Caco-2 (cell line): ENCODE data around the gene ROBO1. TPM values are rescaled to one million over a fixed set of nuclear protein-coding genes. Genes with fewer than 3 reads are reported as not detected.

Source experiments
- BruUV-seq: library from RNA; stranded (reverse); fragments of 400-500 nt; replicated peaks from 2 replicates; lab custom pipeline; 2021; lab: Mats Ljungman, UMichigan
- CTCF ChIA-PET: fragments of 300-600 bp; sonication (Branson Sonifier 250); formaldehyde crosslinking; loops from one replicate; lab custom pipeline; 2022; ENCODE audit warnings: antibody characterized with exemption; lab: Charles Lee
- POLR2A ChIA-PET: fragments of 300-600 bp; sonication (Branson Sonifier 250); formaldehyde crosslinking; loops from one replicate; lab custom pipeline; 2022; ENCODE audit warnings: antibody characterized with exemption; lab: Charles Lee
- DNase-seq, 2 experiments: peaks; one replicate each; pipeline versions ENCODE4 v3.0.0 to v3.0.0-alpha.2; 2020 to 2022
- H3K27me3 ChIP-seq: replicated peaks from 2 replicates; pipeline ENCODE4 v1.6.0; 2011; ENCODE audit warnings: low read length; ENCODE audit not compliant: control insufficient read depth, insufficient read depth
- H3K36me3 ChIP-seq: 2 replicates; pipeline ENCODE4 v1.5.1; 2011; ENCODE audit warnings: low read length; ENCODE audit not compliant: control insufficient read depth, insufficient read depth
- H3K4me1 ChIP-seq: fragments of 250-450 bp; sonication (Bioruptor Pico); 2 replicates; pipeline ENCODE4 v1.5.1; 2020; ENCODE audit warnings: mild to moderate bottlenecking
- H3K4me3 ChIP-seq: 2 replicates; pipeline ENCODE4 v1.5.1; 2011; ENCODE audit warnings: low read depth, mild to moderate bottlenecking, control low read depth, low read length
- H3K9me3 ChIP-seq: fragments of 250-450 bp; sonication (Bioruptor Pico); 2 replicates; pipeline ENCODE4 v1.5.1; 2020; ENCODE audit warnings: mild to moderate bottlenecking, moderate library complexity
- H3K27ac Mint-ChIP-seq: one replicate; pipeline ENCODE4 v1.8.0; 2022; ENCODE audit warnings: mixed read lengths; ENCODE audit not compliant: unreplicated experiment
- H3K27me3 Mint-ChIP-seq: one replicate; pipeline ENCODE4 v1.8.0; 2022; ENCODE audit warnings: mixed read lengths; ENCODE audit not compliant: insufficient read depth, unreplicated experiment
- H3K36me3 Mint-ChIP-seq: one replicate; pipeline ENCODE4 v1.8.0; 2022; ENCODE audit warnings: mild to moderate bottlenecking, mixed read lengths; ENCODE audit not compliant: insufficient read depth, unreplicated experiment
- H3K4me1 Mint-ChIP-seq: one replicate; pipeline ENCODE4 v1.8.0; 2022; ENCODE audit warnings: low read depth, mixed read lengths; ENCODE audit not compliant: unreplicated experiment
- H3K4me3 Mint-ChIP-seq: one replicate; pipeline ENCODE4 v1.8.0; 2022; ENCODE audit warnings: mild to moderate bottlenecking, moderate library complexity, mixed read lengths; ENCODE audit not compliant: unreplicated experiment
- H3K9me3 Mint-ChIP-seq: one replicate; pipeline ENCODE4 v1.8.0; 2022; ENCODE audit warnings: mixed read lengths; ENCODE audit not compliant: unreplicated experiment
- CTCF ChIP-seq, 2 experiments: fragments of 200-600 bp in 1 of 2; IDR thresholded peaks; 1 replicate in 1 of 2; 2 replicates in 1 of 2; pipeline versions ENCODE4 v1.5.1 to v1.8.0; 2011 to 2022; ENCODE audit warnings: antibody characterized with exemption in 1 of 2, control low read depth in 1 of 2, inconsistent platforms in 1 of 2, low read depth in 1 of 2, low read length in 1 of 2, mild to moderate bottlenecking in 1 of 2, moderate library complexity in 1 of 2; ENCODE audit not compliant: insufficient read depth in 1 of 2, severe bottlenecking in 1 of 2, unreplicated experiment in 1 of 2
- intact Hi-C: fragments of 100-400 bp; cut with micrococcal nuclease; formaldehyde crosslinking; loops from one replicate; pipeline ENCODE4 v1.10.0; 2022; ENCODE audit not compliant: unreplicated experiment
- total RNA-seq: library from RNA; stranded (reverse); gene quantifications from 2 replicates; pipeline ENCODE4 v1.2.3, GENCODE V29; 2022

ROBO1 gene
- total RNA-seq, 1 experiment from 2014 or later = 1.8 TPM

- no peaks in the 10 kb centered on the region for H3K36me3 Mint-ChIP-seq
- BruUV-seq = no TSS peak
- ChIA-PET POLR2A (no interaction called here), CTCF (no interaction called here)
- H3K4me1 ChIP-seq = no peaks in the 10 kb centered on the region
- no peaks in the 10 kb centered on the region for H3K27me3 Mint-ChIP-seq
- H3K4me3 Mint-ChIP-seq = no peak overlapping the region
- no peaks in the 10 kb centered on the region for H3K4me1 Mint-ChIP-seq
- no peaks in the 10 kb centered on the region for H3K9me3 Mint-ChIP-seq
- no peaks in the 10 kb centered on the region for H3K27me3 ChIP-seq
- H3K36me3 ChIP-seq = no peaks in the 10 kb centered on the region
- no peaks in the 10 kb centered on the region for H3K9me3 ChIP-seq
- TF ChIP-seq CTCF (IDR thresholded peaks at IDR 0.05; ENCODE audit: insufficient read depth in 1 of 2, low read depth in 1 of 2, low read length in 1 of 2, severe bottlenecking in 1 of 2, unreplicated experiment in 1 of 2) = peak; percentile 6 to 25
- intact Hi-C loops = no loop called here
- H3K4me3 ChIP-seq = no peak overlapping the region
- no peak for DNase-seq
- H3K27ac Mint-ChIP-seq = no peak overlapping the region
Measured at GRCh38 chr3:78978037-78978436, 789.8 kb downstream of the ROBO1 start.

GRCh38 chr3:78977073-78977472, 790.7 kb downstream of the ROBO1 start:
- CTCF ChIA-PET = no interaction called here
- intact Hi-C loops = no loop called here
- H3K27me3 ChIP-seq = no peaks in the 10 kb centered on the region
- H3K4me1 ChIP-seq = no peaks in the 10 kb centered on the region
- TF ChIP-seq CTCF (IDR thresholded peaks at IDR 0.05; ENCODE audit: insufficient read depth in 1 of 2, low read depth in 1 of 2, low read length in 1 of 2, severe bottlenecking in 1 of 2, unreplicated experiment in 1 of 2) = no peak
- Mint-ChIP-seq H3K36me3 (no peaks in the 10 kb centered on the region), H3K27ac (no peak overlapping the region), H3K4me1 (no peaks in the 10 kb centered on the region), H3K27me3 (no peaks in the 10 kb centered on the region), H3K9me3 (no peaks in the 10 kb centered on the region), H3K4me3 (no peak overlapping the region)
- no peaks in the 10 kb centered on the region for H3K9me3 ChIP-seq
- no TSS peak for BruUV-seq
- POLR2A ChIA-PET = no interaction called here
- no peak for DNase-seq
- H3K36me3 ChIP-seq = no peaks in the 10 kb centered on the region
- no peak overlapping the region for H3K4me3 ChIP-seq

- Histone ChIP-seq H3K4me3 (no peak overlapping the region), H3K27me3 (no peaks in the 10 kb centered on the region), H3K4me1 (no peaks in the 10 kb centered on the region), H3K9me3 (no peaks in the 10 kb centered on the region), H3K36me3 (no peaks in the 10 kb centered on the region)
- DNase-seq = no peak
- POLR2A ChIA-PET = no interaction called here
- no peaks in the 10 kb centered on the region for H3K36me3 Mint-ChIP-seq
- intact Hi-C loops = no loop called here
- H3K9me3 Mint-ChIP-seq = no peaks in the 10 kb centered on the region
- CTCF ChIA-PET = no interaction called here
- no peaks in the 10 kb centered on the region for H3K4me1 Mint-ChIP-seq
- TF ChIP-seq CTCF (IDR thresholded peaks at IDR 0.05; ENCODE audit: insufficient read depth in 1 of 2, low read depth in 1 of 2, low read length in 1 of 2, severe bottlenecking in 1 of 2, unreplicated experiment in 1 of 2) = no peak
- no peaks in the 10 kb centered on the region for H3K27me3 Mint-ChIP-seq
- no peak overlapping the region for H3K4me3 Mint-ChIP-seq
- no TSS peak for BruUV-seq
- H3K27ac Mint-ChIP-seq = no peak overlapping the region
Measured at GRCh38 chr3:78976200-78976599, 791.6 kb downstream of the ROBO1 start.
